AG09309 (cell line): ENCODE measurements around the gene BMP8B.

Source experiments
- DNase-seq: peaks from one replicate; pipeline ENCODE4 v3.0.0-alpha.2; 2010; ENCODE audit warnings: low read depth
- H3K4me3 ChIP-seq: 2 replicates; pipeline ENCODE4 v1.5.1; 2011; ENCODE audit warnings: mild to moderate bottlenecking, low read depth, low read length, moderate library complexity; ENCODE audit not compliant: control insufficient read depth
- TF ChIP-seq, protein P1 (sequence below): IDR thresholded peaks from 2 replicates; pipeline ENCODE4 v1.5.1; 2011; ENCODE audit warnings: mild to moderate bottlenecking, low read depth, low read length, inconsistent platforms; ENCODE audit not compliant: insufficient read depth, control insufficient read depth; ENCODE audit errors: missing control alignments

BMP8B gene

GRCh38 chr1:39758556-39759435, 29.9 kb downstream of the BMP8B start:
- no peak overlapping the region for H3K4me3 ChIP-seq
- TF ChIP-seq, protein P1, sequence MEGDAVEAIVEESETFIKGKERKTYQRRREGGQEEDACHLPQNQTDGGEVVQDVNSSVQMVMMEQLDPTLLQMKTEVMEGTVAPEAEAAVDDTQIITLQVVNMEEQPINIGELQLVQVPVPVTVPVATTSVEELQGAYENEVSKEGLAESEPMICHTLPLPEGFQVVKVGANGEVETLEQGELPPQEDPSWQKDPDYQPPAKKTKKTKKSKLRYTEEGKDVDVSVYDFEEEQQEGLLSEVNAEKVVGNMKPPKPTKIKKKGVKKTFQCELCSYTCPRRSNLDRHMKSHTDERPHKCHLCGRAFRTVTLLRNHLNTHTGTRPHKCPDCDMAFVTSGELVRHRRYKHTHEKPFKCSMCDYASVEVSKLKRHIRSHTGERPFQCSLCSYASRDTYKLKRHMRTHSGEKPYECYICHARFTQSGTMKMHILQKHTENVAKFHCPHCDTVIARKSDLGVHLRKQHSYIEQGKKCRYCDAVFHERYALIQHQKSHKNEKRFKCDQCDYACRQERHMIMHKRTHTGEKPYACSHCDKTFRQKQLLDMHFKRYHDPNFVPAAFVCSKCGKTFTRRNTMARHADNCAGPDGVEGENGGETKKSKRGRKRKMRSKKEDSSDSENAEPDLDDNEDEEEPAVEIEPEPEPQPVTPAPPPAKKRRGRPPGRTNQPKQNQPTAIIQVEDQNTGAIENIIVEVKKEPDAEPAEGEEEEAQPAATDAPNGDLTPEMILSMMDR = no peak
- DNase-seq = no peak

GRCh38 chr1:39757501-39757900, 31.2 kb downstream of the BMP8B start:
- no peak overlapping the region for H3K4me3 ChIP-seq
- DNase-seq = no peak
- TF ChIP-seq, protein P1 = no peak

- TF ChIP-seq, protein P1 = no peak
- DNase-seq = no peak
- H3K4me3 ChIP-seq = no peak overlapping the region
Observed at GRCh38 chr1:39755965-39756659, 32.6 kb downstream of the BMP8B start.

DNA sequence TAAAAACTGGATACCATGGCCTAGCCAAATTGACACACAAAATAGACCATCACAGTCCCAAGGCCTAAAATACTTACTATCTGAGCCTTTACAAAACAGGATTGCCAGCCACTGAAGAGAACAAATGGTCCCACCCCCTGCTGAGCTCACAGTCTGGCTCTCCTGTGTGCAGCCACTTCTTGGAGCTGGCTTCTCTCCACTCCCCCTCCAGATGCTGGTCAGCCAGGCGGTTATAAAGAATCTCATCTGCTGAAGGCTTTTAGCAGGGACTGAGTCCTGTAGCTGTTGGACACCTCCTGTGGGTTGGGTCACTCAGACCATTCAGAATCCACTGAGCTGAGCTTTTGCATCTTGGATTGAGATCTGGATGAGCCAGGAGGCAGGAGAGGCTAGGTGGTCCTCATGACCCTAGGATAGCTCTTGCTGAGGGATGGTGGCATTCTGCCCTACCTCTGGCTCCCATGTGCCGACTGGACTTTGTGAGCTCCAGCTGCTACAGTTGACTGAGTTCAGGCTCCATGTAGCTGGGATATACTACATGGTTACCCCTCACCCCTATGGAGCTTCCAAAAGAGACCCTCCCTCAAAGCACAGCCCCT, 33.7 kb downstream of the BMP8B start:
- no peak for DNase-seq
- TF ChIP-seq, protein P1 = no peak

DNA sequence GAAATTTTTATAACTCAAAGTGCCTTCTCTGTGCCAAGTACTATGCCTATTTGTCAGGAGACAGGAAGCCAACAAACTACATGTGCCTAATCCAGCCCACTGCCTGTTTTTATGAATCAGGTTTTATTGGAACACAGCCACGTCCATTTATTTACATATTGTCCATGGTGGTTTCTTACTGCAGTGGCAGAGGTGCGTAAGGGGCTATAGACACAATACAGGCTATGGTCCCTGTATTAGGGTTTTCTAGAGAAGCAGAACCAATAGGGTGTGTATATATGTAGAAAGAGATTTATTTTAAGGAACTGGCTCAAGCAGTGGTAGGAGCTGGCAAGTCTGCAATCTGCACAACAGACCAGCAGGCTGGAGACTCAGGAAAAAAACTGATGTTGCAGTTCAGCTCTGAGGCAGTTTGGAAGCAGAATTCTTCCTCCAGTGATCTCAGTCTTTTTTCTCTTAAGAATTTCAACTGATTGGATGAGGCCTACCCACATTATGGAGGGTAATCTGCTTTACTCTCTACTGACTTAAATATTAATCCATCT, 34.6 kb downstream of the BMP8B start:
- DNase-seq = no peak
- TF ChIP-seq, protein P1 = no peak
- no peak overlapping the region for H3K4me3 ChIP-seq

More for the DNA sequence above, 33.7 kb downstream of the BMP8B start:
- H3K4me3 ChIP-seq = no peak overlapping the region
